ENCODE data around the gene EMC10.

Gene EMC10

DNA sequence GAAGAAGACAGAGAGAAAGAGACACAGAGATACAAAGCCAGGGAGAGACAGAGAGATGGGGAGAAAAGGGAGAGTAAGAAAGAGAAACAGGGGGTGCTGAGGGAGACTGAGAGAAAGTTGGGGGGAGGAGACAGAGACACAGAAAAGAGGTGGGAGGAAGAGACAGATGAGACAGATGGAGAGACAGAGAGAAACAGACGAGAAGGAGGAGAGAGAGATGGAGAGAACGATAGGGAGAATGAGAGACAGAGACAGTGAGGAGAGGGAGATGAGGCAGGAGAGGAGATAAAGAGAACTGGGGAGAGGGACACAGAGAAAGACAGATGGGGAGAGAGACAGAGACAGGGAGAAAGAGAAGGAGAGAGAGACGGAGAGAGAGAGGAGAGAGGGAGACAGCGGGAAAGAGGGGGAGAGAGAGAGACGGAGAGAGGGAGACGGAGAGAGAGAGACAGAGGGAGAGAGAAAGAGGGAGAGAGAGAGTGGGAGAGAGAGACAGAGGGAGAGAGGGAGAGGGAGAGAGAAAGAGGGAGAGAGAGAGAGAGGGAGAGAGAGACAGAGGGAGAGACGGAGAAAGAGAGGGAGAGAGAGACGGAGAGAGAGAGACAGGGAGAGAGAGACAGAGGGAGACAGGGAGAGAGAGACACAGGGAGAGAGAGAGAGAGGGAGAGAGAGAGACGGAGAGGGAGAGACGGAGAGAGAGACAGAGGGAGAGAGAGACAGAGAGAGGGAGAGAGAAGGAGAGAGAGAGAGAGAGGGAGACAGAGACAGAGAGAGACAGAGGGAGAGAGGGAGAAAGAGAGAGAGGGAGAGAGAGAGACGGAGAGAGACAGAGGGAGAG is 22.1 kb downstream of the EMC10 start:
- DNase-seq: no peak

DNA sequence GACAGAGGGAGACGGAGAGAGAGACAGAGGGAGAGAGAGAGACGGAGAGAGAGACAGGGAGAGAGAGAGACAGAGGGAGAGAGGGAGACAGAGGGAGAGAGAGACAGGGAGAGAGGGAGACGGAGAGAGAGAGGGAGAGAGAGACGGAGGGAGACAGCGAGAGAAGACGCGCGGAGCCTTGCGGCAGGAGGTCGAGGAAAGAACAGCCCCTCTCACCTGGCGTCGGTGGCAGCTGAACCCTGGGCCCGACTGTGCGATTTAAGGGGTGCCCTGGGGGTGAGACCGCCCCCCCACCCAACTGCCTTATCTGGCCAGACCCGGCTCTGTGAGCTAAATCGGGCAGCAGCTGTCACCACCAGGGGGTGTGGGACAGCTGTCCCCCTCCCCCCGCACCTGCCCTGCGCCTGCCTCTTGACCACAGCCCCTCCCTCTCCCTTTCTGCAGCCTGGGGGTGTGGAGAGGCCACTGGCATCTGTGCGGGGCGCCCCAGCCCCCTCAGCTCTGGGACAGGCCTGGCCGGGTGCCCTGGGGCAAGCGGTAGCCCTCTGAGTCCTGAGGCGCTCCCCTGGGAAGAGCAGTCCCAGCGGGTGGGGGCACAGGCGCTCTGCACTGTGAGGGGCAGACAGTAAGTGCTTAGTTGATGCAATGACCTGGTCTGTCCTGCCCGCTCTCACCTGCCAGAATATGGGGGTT is 23.9 kb downstream of the EMC10 start:
- no peak for DNase-seq

DNA sequence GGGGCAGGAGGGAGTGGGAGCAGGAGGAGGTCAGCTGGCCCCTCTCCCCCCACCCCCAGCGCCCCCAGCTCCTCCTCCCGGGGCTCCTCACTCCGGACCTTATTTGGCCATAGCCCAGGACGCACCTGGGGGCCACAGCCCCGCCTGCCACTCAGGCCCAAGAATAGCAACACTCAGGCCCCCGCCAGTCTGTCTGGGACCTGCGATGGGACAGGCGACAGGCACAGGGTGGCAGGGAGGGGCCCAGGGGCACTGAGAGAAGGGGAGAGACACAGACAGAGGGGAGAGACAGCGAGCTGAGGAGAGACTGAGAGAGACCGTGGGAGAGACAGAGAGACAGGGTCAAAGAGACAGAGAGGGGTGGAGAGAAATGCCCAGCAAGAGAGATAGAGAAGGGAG is 24.4 kb downstream of the EMC10 start:
- DNase-seq: no peak

DNA sequence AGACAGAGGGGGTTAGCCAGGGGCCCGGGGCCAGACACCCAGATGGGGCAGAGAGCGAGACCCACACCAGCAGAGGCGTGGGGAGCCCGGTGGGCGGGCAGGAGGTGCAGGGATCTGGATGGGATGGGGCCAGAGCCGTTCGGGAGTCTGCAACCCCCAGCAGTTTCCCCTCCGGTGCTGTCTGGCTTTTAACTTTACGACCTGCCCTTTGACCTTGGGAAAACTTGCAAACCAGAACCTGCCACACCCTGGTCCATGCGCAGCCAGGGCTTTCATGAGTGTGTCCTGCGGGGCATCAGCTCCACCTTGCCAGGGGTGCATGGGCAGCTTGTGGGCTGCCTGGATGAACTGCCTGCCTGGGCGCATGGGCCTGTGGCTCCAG is 24.9 kb downstream of the EMC10 start:
- DNase-seq: no peak

DNA sequence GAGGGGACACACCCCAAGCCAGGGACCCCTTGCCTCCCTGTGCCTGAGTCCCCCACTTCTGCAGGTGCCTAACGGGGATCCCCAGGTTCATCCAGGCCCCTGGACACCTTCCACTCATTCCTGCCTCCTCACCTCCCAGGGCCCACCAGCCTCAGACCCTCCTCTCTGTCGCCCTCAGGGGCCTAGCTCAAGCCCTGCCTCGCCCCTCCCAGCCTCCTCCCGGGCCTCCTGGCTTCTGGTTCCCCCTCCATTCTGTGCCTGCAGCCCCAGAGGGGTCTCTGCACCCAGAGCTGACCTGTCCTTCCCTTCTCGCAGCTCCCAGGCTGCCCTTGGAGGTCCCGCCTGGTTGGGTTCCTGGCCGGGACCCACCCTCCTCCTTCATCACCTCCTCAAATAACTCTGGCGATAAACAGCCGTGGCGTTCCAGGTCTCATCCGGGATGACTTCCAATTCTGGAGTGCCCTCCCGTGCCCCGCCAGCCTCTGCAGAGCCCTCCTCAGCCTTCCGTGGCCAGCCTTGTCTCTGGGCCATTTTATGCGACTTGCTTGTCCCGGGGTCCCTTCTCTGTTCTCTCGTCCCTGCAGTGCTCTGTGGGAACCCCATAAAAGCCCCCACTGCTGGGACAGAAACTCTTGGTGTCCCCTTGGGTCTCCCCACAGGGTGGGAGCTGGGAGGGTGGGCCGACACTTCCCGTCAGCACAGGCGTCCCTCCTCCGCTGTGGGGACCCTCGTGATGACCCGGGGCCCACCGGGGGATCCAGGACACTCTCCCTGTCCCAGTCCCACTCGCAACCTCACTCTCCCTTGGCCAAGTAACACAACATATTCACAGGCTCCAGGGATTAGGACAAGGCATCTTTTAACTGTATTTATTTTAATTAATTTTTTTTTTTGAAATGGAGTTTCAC is 25.5 kb downstream of the EMC10 start:
- DNase-seq: no peak

DNA sequence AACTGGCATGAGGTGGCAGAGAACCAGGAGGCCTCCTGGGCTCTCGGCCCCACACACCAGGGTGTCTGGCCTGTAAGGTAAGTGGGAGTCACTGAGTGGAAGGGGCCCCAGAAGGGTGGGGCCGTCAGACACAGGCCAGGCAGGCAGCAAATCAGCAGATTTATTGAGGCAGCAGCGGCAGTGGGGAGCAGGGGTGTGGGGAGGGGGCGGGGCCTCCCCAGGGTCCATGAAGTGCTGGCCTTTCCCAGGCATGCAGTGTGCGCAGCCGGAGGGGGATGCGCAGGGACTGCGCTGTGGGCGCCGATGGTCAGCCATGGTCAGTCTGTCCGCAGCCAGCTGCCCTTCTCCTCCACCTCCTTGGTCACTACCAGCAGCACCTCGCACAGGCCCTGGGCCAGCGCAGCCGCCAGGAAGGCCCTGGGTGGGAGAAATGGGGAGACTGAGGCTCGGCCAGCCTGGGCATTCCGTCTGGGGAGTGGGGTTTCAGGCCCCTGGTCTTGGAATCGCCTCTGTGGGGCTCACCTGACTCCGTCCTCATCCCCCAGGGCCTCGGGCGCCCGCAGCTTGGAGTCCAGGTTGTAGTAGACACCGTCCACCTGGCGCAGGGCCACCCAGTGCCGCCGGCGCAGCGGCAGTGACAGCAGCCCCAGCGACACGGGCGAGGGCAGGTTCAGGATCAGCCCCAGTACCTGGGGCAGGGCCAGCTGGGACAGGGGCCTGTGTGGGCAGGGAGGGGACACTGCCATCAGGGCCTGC is 29.7 kb downstream of the EMC10 start:
- no peak for DNase-seq

DNA sequence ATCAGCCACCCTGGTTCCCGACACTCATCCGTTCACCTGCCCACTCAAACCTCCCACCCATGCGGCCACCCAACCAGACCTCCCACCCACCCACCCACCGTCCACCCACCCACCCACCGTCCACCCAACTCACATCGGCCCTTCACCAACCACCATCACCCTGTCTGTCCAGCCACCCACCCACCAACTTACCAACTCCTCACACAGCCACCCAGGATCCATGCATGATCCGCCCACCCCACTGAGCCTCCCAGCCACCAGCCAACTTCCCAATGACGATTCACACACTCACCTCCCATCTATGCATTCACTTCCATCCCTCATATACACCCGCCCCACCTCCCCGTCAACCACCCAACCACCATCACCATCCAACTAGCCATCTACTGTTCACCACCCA is 30.4 kb downstream of the EMC10 start:
- DNase-seq: no peak

DNA sequence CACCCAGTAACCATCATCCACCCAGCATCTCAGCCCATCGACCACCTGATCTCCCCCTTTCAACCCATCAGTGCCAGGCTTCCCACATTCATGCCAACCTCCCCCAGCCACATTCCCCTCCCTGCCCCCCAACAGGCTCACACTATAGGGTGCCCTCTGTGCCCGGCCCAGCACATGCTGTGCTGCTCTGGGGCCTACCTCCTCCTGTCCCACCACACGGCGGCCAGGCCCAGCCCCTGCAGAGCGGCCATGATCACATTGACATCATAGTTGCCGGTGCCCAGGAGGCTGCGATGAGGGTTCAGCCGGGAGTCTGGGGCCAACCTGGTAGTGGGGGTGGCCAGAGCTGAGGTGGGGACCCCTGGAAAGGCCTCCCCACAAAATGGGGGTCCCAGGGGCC is 31.1 kb downstream of the EMC10 start:
- no peak for DNase-seq

DNA sequence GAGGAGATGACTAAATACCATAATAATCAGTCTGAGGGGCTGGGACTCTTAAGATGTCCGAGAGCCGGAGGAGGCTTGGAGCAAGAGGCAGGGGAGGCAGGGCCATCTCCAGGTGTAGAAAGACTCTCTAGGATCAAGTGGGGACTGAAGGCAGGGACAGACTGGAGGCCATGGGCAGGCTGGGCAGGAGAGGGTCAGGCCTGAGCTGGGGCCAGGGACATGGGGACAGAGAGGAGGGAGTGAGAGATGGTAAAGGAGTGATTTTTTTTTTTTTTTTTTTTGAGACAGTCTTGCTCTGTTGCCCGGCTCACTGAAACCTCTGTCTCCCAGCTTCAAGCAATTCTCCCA is 32.5 kb downstream of the EMC10 start:
- DNase-seq: no peak

DNA sequence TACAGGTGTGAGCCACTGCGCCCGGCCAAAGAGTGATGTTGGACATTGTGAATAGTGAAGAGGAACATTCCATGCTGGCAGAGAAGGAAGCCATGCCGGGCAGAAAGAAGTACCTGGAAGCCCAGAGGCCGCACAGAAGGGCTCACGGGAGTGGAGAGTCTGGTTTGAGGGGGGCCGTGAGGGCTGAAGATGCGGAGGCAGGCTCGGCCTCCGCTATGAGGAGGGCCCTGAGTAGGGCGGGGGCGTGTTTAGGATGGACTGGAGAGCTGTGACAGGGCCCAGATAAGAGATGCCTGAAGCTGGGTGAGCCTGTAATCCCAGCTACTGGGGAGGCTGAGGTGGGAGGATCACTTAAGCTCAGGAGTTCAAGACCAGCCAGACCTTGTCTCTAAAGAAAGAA is 33.1 kb downstream of the EMC10 start:
- DNase-seq: no peak

DNA sequence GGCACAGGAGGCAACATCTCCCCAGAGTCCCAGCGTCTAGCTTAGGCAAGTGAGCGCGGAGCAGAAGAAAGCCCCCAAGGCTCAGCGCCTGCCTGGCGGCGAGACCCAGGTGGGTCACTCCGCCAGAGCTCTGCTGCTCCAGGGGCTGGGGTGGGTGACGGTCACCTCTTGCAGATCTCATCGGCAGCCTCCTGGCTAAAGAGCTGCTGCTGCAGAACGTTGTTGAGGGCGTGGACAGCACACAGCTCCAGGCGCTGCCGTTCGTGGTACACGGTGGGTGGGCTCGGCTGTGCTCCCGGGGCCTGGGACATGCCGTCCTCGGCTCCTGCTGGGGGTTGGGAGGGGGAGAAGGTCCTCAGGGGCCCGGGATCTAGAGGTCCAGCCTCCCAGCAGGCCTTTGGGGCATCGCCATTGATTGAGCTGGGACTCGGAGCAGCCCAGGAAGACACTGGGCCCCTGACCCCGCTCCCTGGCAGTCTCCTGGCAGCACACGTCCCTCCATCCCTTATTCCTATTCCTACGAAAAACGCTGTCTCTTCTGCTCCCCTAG is 33.9 kb downstream of the EMC10 start:
- DNase-seq: no peak

DNA sequence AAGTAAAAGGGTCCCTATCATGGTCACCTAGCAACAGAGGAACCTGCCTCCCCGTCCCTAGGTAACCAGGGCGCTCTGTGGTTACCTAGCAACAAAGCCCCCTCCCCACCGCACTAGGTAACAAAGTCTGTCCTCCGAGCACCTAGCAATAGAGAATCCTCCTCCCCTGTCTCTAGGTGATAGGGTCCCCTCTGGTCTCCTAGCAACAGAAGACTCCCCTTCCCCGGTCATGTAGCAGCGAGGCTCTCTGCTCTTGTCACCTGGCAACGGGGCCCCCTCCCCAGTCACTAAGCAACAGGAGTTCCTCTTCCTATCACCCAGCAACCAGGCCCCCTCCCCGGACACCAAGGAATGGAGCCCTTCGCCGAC is 34.4 kb downstream of the EMC10 start:
- DNase-seq: no peak

DNA sequence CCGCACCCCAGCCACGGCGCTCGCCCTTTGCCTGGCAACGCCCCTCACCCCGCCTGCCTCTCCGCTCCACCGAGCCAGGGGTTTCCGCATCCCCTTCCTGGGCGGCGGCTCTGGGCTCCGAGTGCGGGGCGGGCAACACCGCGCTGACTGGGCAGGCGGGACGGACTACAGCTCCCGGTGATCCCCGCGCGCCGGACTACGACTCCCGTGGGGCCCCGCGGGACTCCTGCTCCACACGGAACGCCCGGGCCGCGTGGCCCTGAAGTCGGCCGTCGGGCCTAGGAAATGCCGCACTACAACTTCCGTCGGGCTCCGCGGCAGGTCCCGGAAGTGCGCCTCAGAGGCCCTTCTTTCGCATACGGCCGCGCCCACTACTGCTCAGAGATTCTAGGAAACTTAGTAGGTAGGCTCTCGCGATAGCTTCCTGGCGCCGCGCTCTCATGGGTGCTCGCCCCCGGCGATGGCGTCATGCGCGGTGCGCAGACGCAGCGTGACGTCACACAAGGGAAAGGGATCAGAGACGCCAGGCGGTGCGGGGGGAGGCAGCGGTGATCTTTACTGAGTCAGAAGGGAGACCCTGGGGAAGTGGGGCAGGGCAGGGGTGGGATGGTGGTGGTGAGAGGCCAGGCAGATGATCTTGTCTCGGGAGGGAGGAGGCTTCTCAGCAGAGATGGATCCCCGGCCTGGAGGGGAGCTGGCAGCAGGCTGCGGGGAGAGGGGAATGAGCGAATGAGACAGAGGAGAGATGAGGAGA is 34.9 kb downstream of the EMC10 start, which contains the start of gene JOSD2:
JOSD2 (minus strand) TSS at position 123 of the 754 bp plus-strand sequence. CDS start 760 bp downstream, outside the sequence.
- DNase-seq: peak; percentile 100

DNA sequence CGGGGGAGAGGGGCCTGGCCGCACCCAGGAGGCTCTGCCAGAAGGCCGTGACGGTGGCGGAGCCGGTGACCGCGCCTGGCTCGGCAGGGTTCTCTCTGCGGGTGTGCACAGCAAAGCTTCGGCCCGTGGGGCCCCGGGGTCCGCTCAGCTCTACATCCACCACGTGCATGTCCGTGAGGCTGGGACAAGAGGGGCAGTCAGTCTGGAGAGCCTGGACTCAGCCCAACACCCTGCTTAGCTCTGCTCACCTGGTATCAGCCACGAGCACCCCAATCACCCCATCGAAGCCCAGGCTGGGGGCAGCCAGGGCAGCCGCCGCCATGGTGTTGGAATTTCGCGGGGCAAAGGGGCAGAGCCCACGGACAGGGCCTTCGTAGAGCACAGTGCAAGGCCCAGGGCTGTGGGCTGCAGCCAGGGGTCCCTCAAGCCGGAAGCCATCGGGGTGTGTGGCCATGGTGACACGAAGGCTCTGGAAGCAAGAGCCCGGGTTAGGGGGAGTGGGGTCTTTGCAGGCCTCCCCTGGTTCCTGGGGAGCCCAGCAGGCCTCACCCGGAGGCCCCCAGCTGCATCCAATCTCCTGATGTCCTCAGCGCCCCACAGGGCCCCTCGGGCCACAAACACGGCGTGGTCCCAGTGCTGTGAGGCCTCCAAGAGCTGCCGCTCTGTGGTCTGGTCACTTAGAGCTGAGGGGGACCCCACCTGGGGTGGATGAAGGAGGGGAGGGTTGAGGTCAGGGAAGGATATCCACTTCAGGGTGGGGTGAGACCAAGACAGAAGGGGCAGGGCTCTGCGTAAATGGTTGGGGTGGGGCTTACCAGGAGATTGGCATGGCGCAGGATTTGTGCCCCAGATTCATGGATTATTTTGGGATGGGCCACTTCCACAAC is 36.0 kb downstream of the EMC10 start:
- no peak for DNase-seq

DNA sequence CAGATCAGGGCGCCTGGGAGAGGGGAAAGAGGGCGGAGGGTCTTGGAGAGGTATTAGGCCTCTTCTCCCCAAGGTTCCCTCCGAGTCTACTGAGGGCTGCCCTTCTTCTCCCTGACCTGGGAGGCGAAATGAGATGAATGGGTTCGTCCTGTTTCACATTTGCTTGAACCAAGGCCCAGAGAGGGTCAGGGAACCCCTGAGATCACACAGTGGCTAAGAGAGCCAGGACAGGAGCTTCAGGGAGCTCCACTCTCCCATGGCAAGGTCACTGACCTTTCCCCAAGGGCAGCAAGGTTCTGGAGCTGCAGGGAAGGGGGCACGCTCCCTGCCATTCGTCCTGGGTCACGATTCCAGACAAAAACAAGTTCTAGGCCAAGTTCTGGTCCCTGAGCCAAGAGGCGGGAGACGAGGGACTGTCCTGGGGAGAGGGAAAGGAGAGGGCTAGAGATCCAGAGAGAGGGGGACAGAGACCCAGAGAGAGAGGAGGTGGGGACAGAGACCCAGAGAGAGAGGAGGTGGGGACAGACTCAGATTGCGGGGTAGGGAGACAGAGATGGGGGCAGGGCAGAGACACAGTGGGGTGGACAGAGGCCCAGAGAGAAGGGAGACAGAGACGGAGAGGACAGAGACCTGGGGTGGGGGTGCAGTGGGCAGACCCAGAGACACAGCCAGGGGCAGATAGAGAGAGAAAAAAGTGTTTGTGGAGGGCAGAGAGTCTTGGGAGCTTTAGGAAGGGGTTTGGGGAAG is 36.9 kb downstream of the EMC10 start:
- no peak for DNase-seq

DNA sequence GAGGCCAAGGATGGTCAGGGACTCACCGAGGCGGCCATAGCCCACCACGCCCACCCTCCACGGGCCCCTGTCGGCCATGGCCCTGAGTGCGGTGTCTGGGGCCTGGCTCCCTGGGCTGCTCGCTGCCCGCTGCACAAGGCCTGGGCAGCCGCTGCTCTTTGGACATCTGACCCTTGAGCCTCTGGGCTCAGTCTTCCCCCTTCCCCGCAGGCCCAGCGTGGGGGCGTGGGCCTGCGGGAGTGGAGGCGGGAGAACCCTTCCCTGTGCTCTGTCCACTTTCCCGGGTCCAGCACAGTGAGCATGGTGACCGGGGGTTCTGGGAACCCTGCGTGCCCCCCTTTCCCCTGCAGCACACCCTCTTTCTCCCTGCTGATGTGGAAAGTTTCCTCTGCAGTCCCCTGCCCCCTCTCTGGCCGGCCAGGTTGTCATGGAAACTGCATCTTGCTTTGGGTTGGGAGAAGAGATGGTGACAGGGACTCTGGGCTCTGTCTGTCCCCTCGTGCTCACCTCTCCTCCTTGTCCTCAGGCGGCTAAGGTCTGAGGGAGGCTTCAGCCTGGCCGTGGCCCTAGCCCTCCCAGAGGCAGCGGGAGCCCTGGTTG is 37.5 kb downstream of the EMC10 start, which contains the start of gene ASPDH:
ASPDH (minus strand) TSS at position 168 of the 600 bp plus-strand sequence; CDS start at position 78, 90 bp downstream.
- no peak for DNase-seq

DNA sequence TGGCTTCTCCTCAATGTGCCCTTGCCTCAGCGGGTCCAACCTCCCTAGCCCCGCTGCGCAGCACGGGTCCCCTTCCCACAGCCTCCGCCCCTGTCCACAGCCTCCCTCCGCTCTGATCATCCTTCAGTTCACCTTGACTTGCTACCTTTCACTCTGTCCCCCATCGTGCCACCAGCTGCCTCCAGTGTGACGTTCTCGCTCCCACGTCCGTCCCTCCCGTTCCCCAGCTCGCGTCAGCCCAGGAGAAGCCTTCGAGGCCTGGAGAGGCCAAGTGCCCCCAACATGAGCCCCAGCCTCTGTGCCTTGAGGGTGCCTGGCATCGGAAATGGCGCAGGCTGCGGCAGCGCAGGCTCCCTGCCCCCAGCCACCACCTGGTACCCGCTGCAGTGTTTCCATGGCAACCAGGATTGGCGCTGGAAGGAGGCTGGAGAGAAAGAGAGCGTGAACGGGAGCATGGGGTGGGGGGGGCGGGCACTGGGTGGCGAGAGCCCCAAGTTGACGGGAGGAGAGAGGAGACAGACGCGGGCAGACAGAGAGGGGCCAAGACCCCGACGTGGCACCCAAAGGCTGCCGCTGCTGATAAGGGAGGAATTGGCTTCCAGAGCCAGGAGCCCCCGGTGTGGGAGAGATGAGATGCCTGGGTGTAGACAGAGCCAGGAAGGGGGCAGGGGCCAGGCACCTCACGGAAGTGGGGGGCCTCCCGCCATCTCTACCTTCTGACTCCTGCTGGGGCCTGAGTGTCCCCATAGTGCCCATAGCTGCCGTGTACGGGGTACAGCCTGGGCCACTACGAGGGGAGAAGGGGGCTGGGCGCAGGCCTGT is 38.2 kb downstream of the EMC10 start:
- no peak for DNase-seq

DNA sequence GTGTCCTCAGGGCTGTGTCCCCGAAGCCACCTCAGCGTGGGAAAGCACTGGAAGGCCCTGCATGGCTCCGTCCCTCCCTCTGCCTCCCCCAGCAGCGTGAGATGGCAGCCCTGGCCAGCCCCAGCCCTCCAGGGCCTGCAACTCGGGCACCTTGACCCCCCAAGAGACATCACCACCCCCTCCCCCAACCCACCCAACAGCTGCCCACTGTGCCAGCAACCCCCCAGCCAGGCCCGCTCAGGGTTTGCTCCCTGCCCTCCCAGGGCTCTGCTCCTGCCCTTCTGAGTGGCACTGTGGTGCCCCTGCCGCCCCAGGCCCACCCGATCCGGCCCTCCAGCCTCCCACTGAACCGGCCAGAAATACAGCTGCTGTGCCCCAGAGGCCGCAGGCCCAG is 38.9 kb downstream of the EMC10 start:
- no peak for DNase-seq

Data from amniotic stem cell (primary cell).